Epithelial cell of proximal tubule (primary cell): ENCODE data around the gene SV2B. TPM values are rescaled to one million over a fixed set of nuclear protein-coding genes. Genes with fewer than 3 reads are reported as not detected.

Experiments
- DNase-seq: peaks from one replicate; pipeline ENCODE4 v3.0.0-alpha.2; 2011; ENCODE audit warnings: low read depth
- H3K4me3 ChIP-seq: 2 replicates; pipeline ENCODE4 v1.5.1; 2011; ENCODE audit warnings: low read depth, mild to moderate bottlenecking, low read length
- total RNA-seq: library from RNA; depleted of rRNA; stranded (reverse); fragments of >200 nt; gene quantifications from 2 replicates; pipeline ENCODE4 v1.2.3, GENCODE V29; 2015
- TF ChIP-seq, protein P1 (sequence below): conservative IDR thresholded peaks from 2 replicates; pipeline ENCODE4 v1.5.1; 2012; ENCODE audit warnings: low read depth, mild to moderate bottlenecking, low read length

The SV2B gene
- total RNA-seq, 1 donor from 2014 or later = not detected

DNA sequence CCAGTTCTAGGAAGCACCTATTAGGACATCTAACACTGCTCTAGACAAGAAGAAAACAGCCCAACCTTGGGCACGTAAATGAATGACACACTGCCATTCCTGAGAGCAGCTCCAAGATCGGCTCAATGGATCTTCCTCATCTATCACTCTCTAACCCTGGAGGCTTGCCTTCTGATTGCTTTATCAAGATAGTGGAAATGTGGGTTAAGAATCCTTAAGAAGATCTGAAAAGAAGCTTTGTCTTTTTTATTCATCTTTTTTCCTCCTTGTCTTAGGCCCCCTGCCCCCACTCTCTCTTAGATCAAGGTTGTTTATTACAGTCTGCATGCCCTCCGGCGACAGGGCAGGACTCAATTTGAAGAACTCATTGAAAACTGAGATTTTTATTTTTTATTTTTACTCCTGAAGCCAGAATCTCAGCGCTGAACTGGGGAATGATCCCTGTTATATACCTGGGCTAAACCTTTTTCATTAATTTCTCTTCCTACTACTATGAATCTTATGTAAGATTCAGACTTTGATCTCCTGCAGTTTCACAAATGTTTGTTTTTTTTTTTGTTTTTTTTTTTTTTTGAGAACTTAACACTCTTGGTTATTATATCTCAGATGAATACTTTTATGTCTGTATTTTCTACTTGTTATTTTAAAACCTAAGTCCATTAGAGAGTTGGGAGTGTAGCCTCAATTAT lies 219.5 kb downstream of the SV2B start:
- no peak for DNase-seq
- H3K4me3 ChIP-seq = no peak overlapping the region
- TF ChIP-seq, protein P1, sequence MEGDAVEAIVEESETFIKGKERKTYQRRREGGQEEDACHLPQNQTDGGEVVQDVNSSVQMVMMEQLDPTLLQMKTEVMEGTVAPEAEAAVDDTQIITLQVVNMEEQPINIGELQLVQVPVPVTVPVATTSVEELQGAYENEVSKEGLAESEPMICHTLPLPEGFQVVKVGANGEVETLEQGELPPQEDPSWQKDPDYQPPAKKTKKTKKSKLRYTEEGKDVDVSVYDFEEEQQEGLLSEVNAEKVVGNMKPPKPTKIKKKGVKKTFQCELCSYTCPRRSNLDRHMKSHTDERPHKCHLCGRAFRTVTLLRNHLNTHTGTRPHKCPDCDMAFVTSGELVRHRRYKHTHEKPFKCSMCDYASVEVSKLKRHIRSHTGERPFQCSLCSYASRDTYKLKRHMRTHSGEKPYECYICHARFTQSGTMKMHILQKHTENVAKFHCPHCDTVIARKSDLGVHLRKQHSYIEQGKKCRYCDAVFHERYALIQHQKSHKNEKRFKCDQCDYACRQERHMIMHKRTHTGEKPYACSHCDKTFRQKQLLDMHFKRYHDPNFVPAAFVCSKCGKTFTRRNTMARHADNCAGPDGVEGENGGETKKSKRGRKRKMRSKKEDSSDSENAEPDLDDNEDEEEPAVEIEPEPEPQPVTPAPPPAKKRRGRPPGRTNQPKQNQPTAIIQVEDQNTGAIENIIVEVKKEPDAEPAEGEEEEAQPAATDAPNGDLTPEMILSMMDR = no peak

DNA sequence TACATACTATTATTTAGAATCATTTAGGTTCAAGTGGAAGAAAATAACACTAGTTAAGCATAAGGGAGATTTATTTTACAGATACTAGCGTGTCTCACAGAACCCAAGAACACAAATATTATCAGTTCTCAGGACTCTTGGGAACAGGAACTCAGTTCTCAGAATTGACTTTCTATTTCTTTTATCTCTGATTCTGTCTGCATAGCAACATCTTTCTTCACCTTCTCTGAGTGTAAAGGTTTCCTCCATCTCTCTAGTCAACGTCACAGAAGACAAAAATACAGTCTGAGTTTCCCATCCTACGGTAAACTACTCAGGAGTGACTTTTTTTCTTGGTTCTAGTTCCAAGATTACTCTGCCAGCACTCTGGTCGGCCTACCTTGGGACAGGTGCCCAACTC lies 220.0 kb downstream of the SV2B start:
- TF ChIP-seq, protein P1 = no peak
- H3K4me3 ChIP-seq = no peak overlapping the region
- no peak for DNase-seq

DNA sequence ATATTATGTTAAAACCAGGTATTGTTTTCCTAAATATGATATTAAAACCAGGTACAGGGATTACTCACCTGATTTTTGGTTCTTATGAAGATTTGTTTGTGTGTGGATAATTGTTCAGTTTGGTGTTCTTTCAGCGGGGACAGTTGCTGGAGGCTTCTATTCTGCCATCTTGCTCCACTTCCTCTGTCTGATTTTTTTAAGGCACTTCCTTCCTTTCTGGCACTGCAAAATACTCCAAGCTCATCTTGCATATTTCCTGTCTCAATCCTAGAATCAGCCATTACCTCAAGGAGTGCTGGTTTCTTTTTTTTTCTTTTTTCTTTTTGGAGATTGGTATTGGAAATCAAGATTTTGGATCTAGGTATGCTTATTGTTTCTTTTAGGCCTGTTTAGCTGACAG lies 229.9 kb downstream of the SV2B start:
- no peak for DNase-seq
- no peak overlapping the region for H3K4me3 ChIP-seq
- TF ChIP-seq, protein P1 = no peak

DNA sequence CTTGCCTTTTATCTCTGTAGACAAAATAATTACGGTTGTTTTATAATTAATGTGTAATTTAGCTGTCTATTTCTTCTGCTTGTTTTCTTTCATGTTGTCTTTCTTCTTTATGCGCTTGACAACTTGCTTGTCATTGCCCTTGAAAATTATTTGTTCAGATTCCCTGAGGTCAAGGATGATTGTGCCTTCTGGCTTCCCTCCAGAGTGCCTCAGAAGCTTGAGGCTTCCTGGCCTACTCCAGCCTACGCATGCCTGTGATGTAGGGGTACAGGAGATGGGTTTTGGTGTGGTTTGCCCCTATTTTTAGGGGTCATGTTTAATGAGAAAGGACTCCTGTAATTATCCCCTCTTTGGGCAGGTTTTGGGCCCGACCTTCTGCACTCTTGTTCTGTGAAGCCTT lies 231.5 kb downstream of the SV2B start:
- no peak overlapping the region for H3K4me3 ChIP-seq
- TF ChIP-seq, protein P1 = no peak
- DNase-seq = no peak

DNA sequence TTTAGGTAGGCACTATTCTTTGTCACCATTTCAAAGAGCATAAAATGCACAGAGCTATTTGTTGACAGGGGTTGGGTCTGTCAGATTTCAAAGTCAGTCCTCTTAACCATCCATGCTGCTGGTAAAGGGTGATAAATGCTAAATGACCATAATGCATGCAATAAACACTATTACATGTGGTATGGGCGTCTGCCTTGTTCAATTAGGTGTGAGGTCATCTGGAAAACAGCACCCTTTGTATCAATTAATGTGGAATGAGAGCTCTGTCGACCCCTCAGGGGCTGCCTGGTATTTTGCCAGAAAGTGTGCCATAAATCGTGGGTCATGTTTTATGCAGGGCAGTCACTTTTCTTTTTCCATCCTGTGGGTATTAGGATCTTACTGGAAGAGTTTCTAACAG lies 235.6 kb downstream of the SV2B start:
- DNase-seq = no peak
- TF ChIP-seq, protein P1 = no peak
- H3K4me3 ChIP-seq = no peak overlapping the region

DNA sequence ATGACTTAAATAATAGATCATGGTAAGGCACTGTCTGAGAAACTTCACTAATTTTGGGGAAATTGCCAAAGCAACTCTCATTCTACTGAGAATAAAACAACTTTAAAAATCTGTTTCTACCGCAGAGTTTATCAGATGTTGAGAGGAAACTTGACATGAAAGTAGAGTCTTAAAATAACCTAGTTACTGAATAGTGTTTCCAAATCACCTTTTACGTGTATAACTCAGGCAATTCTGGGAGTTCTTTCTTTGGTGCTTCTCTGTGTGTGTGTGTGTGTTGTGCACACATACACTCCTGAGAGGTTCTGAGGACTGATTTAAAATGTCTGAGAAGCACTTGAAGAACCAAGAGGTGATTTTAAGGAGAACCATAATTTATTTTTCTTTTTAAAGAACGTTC lies 236.6 kb downstream of the SV2B start:
- no peak for DNase-seq
- TF ChIP-seq, protein P1 = no peak
- no peak overlapping the region for H3K4me3 ChIP-seq

DNA sequence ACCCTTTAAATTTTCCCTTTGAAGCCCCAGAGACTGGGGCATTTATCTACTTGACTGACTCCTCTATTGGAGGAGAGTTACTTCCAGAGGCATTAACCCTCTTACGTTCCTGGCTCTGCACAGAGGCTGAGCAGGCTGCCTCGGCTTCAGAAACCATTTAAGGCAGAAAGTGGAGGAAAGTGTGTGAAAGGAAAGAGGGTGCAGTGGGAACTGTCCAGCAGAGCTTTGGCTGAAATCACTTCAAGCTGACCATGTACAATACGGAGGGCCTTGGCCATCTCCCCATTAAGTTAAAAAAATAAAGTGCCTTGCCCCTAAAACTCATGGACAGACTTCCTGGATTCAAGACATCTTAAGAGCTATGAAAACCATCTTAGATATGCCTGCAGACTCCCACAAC lies 238.7 kb downstream of the SV2B start:
- no peak overlapping the region for H3K4me3 ChIP-seq
- TF ChIP-seq, protein P1 = no peak
- no peak for DNase-seq
